B cell (primary cell): ENCODE data around the gene SEPTIN5. TPM values are rescaled to one million over a fixed set of nuclear protein-coding genes. Genes with fewer than 3 reads are reported as not detected.

Source experiments
- ATAC-seq: fragments of 200-7000 bp; cut with Tn5 transposase; one replicate; pipeline ENCODE4 v1.10.0; 2021; ENCODE audit warnings: low read depth, mild to moderate bottlenecking, moderate number of reproducible peaks, moderate library complexity
- CTCF ChIA-PET: fragments of 350-600 bp; sonication (Branson Sonifier 250); formaldehyde crosslinking; loops from one replicate; lab custom pipeline; 2021; ENCODE audit warnings: antibody characterized with exemption, inconsistent platforms; lab: Charles Lee
- POLR2A ChIA-PET: fragments of 350-600 bp; sonication (Branson Sonifier 250); formaldehyde crosslinking; loops from one replicate; lab custom pipeline; 2021; ENCODE audit warnings: antibody characterized with exemption; lab: Charles Lee
- DNase-seq: peaks from one replicate; pipeline ENCODE4 v3.0.0; 2013
- H2AFZ ChIP-seq: 2 replicates; pipeline ENCODE4 v1.6.1; 2012; ENCODE audit warnings: mild to moderate bottlenecking, low read depth, low read length; ENCODE audit not compliant: insufficient read depth, poor library complexity, severe bottlenecking
- H3K27ac ChIP-seq, 2 donors: 1 replicate in 1 of 2; 2 replicates in 1 of 2; pipeline ENCODE4 v1.5.1; 2012 to 2013; ENCODE audit warnings: low read length in 2 of 2, mild to moderate bottlenecking in 2 of 2, moderate library complexity in 1 of 2
- H3K27me3 ChIP-seq, 4 experiments: fragments of 200-600 bp in 1 of 4; sonication (generic) in 1 of 4; replicated peaks in 1 of 4; 1 replicate in 2 of 4; 2 replicates in 2 of 4; pipeline versions ENCODE4 v1.6.1 to v1.7.0; 2013 to 2016; ENCODE audit warnings: low read length in 3 of 4, mild to moderate bottlenecking in 2 of 4, mixed read lengths in 1 of 4, moderate library complexity in 1 of 4; ENCODE audit not compliant: insufficient read depth in 4 of 4, control insufficient read depth in 3 of 4; ENCODE audit errors: control extremely low read depth in 1 of 4
- H3K36me3 ChIP-seq, 2 experiments: replicated peaks in 1 of 2; 1 replicate in 1 of 2; 2 replicates in 1 of 2; pipeline versions ENCODE4 v1.6.1 to v1.7.1; 2013; ENCODE audit warnings: low read length in 1 of 2; ENCODE audit not compliant: insufficient read depth in 2 of 2, control insufficient read depth in 1 of 2; ENCODE audit errors: control extremely low read depth in 1 of 2, extremely low read depth in 1 of 2
- H3K4me1 ChIP-seq, 2 donors: fragments of 200-600 bp in 1 of 2; sonication (generic) in 1 of 2; 1 replicate in 1 of 2; 2 replicates in 1 of 2; pipeline versions ENCODE4 v1.5.1 to v1.6.1; 2013 to 2017; ENCODE audit warnings: low read length in 2 of 2; ENCODE audit not compliant: control insufficient read depth in 2 of 2, insufficient read depth in 2 of 2
- H3K4me2 ChIP-seq: replicated peaks from 2 replicates; pipeline ENCODE3; 2012; ENCODE audit warnings: mild to moderate bottlenecking, low read depth, low read length; ENCODE audit not compliant: poor library complexity, severe bottlenecking
- H3K4me3 ChIP-seq, 5 experiments: fragments of 200-600 bp in 1 of 5; sonication (generic) in 1 of 5; 1 replicate in 3 of 5; 2 replicates in 2 of 5; pipeline versions ENCODE4 v1.5.1 to v1.7.0; 2011 to 2016; ENCODE audit warnings: low read length in 4 of 5, mild to moderate bottlenecking in 4 of 5, low read depth in 2 of 5, control low read depth in 1 of 5, moderate library complexity in 1 of 5; ENCODE audit not compliant: insufficient read depth in 1 of 5; ENCODE audit errors: control extremely low read depth in 1 of 5, extremely low read depth in 1 of 5
- H3K79me2 ChIP-seq: fragments of 200-600 bp; sonication (generic); one replicate; pipeline ENCODE4 v1.6.0; 2016; ENCODE audit warnings: low read length; ENCODE audit not compliant: control insufficient read depth, insufficient read depth
- H3K9ac ChIP-seq: fragments of 200-600 bp; sonication (generic); 2 replicates; pipeline ENCODE4 v1.6.1; 2017; ENCODE audit warnings: mild to moderate bottlenecking, low read length, moderate library complexity
- H3K9me3 ChIP-seq, 3 donors: one replicate each; pipeline versions ENCODE4 v1.6.1 to v1.7.1; 2013; ENCODE audit warnings: low read length in 2 of 3; ENCODE audit not compliant: control insufficient read depth in 2 of 3, insufficient read depth in 1 of 3; ENCODE audit errors: control extremely low read depth in 1 of 3
- H4K20me1 ChIP-seq: 2 replicates; pipeline ENCODE4 v1.6.0; 2012; ENCODE audit warnings: mild to moderate bottlenecking, low read length; ENCODE audit not compliant: insufficient read depth, control insufficient read depth, poor library complexity, severe bottlenecking
- H3K27ac Mint-ChIP-seq: one replicate; pipeline ENCODE4 v1.8.0; 2021; ENCODE audit warnings: mixed read lengths
- H3K27me3 Mint-ChIP-seq: one replicate; pipeline ENCODE4 v1.8.0; 2021; ENCODE audit warnings: mixed read lengths
- H3K4me1 Mint-ChIP-seq: one replicate; pipeline ENCODE4 v1.8.0; 2021; ENCODE audit warnings: mixed read lengths
- H3K4me3 Mint-ChIP-seq: one replicate; pipeline ENCODE4 v1.8.0; 2021; ENCODE audit warnings: mixed read lengths
- H3K9me3 Mint-ChIP-seq: one replicate; pipeline ENCODE4 v1.8.0; 2022; ENCODE audit warnings: mixed read lengths; ENCODE audit not compliant: insufficient read depth
- CTCF ChIP-seq: fragments of 200-600 bp; IDR thresholded peaks from one replicate; pipeline ENCODE4 v1.8.0; 2022; ENCODE audit warnings: antibody characterized with exemption, mild to moderate bottlenecking
- EZH2 ChIP-seq: IDR thresholded peaks from 2 replicates; pipeline ENCODE4 v1.6.1; 2012; ENCODE audit warnings: borderline replicate concordance, low read depth, mild to moderate bottlenecking, moderate library complexity, low read length; ENCODE audit not compliant: insufficient read depth, poor library complexity, severe bottlenecking
- WGBS: methylation state at CpG from one replicate; pipeline ENCODE4 v1.1.5; 2013; ENCODE audit warnings: missing lambda C conversion rate; ENCODE audit not compliant: insufficient coverage; 5-methylcytosine and 5-hydroxymethylcytosine counted together
- intact Hi-C: fragments of 100-400 bp; cut with micrococcal nuclease; formaldehyde crosslinking; loops from one replicate; pipeline ENCODE4 v1.10.0; 2022
- polyA plus RNA-seq: library from polyadenylated mRNA; depleted of rRNA; stranded (reverse); fragments of >200 nt; gene quantifications from 2 replicates; pipeline ENCODE4 v1.2.3, GENCODE V29; 2012
- total RNA-seq, 2 donors: library from RNA; stranded (reverse); fragments of 120-200 nt in 1 of 2; gene quantifications; 1 replicate in 1 of 2; 2 replicates in 1 of 2; pipeline versions ENCODE4 v1.2.3 to v1.2.4, GENCODE V29; 2013 to 2022

The SEPTIN5 gene
- total and polyA plus RNA-seq, 2 donors (not counting 1 experiment from before 2014, with no cell fraction given) = 0.06 TPM; not detected in 1

GRCh38 chr22:19743651-19744050, 29.3 kb downstream of the SEPTIN5 start:
- H3K9ac ChIP-seq = no peak overlapping the region
- no peaks in the 10 kb centered on the region for H3K4me1 Mint-ChIP-seq
- no peak for DNase-seq
- CTCF ChIA-PET = no interaction called here
- no peaks in the 10 kb centered on the region for H3K9me3 Mint-ChIP-seq
- no peak overlapping the region for H3K4me2 ChIP-seq
- no peak overlapping the region for H3K4me3 ChIP-seq
- H3K27me3 Mint-ChIP-seq = no peaks in the 10 kb centered on the region
- no peaks in the 10 kb centered on the region for H3K4me1 ChIP-seq
- no peaks in the 10 kb centered on the region for H3K79me2 ChIP-seq
- H3K9me3 ChIP-seq = no peaks in the 10 kb centered on the region
- ATAC-seq = no peak
- intact Hi-C loops = no loop called here
- no peaks in the 10 kb centered on the region for H3K36me3 ChIP-seq
- H3K27ac ChIP-seq = no peak overlapping the region
- 89% methylated on average over 4 of the region's 4 CpGs for WGBS
- no peaks in the 10 kb centered on the region for H4K20me1 ChIP-seq
- H3K27me3 ChIP-seq = no peaks in the 10 kb centered on the region
- no peak overlapping the region for H3K27ac Mint-ChIP-seq
- no peak overlapping the region for H2AFZ ChIP-seq
- no peak overlapping the region for H3K4me3 Mint-ChIP-seq
- TF ChIP-seq EZH2 (no peak), CTCF (no peak)
- POLR2A ChIA-PET = no interaction called here

- no peaks in the 10 kb centered on the region for H3K36me3 ChIP-seq
- WGBS = 90% methylated on average over 12 of the region's 13 CpGs
- H3K4me3 ChIP-seq = no peak overlapping the region
- TF ChIP-seq EZH2 (no peak), CTCF (no peak)
- H3K9me3 Mint-ChIP-seq = no peaks in the 10 kb centered on the region
- H3K4me1 ChIP-seq = no peaks in the 10 kb centered on the region
- intact Hi-C loops = no loop called here
- H3K4me1 Mint-ChIP-seq = no peaks in the 10 kb centered on the region
- DNase-seq = no peak
- no peaks in the 10 kb centered on the region for H3K27me3 ChIP-seq
- H2AFZ ChIP-seq = no peak overlapping the region
- H4K20me1 ChIP-seq = no peaks in the 10 kb centered on the region
- no peak overlapping the region for H3K27ac ChIP-seq
- H3K9me3 ChIP-seq = no peaks in the 10 kb centered on the region
- POLR2A ChIA-PET = no interaction called here
- H3K9ac ChIP-seq = no peak overlapping the region
- H3K27ac Mint-ChIP-seq = no peak overlapping the region
- H3K79me2 ChIP-seq = no peaks in the 10 kb centered on the region
- no peak overlapping the region for H3K4me3 Mint-ChIP-seq
- CTCF ChIA-PET = interaction anchor here (1.3 kb wide), 1 partner anchor 14 kb away, joined by 5 read pairs; no protein-coding TSS in a partner anchor
- H3K27me3 Mint-ChIP-seq = peaks cover 4% of the 10 kb centered on the region
- H3K4me2 ChIP-seq = no peak overlapping the region
- no peak for ATAC-seq
Measured at GRCh38 chr22:19744350-19745006, 30.2 kb downstream of the SEPTIN5 start.
